GM18870 (cell line): Measurements from ENCODE around the gene NDST3.

ENCODE experiments used
- ATAC-seq: cut with Tn5 transposase; IDR thresholded peaks from one replicate; pipeline ENCODE4 v1.9.1; 2021; ENCODE audit warnings: moderate library complexity; ENCODE audit not compliant: unreplicated experiment

Gene NDST3

DNA sequence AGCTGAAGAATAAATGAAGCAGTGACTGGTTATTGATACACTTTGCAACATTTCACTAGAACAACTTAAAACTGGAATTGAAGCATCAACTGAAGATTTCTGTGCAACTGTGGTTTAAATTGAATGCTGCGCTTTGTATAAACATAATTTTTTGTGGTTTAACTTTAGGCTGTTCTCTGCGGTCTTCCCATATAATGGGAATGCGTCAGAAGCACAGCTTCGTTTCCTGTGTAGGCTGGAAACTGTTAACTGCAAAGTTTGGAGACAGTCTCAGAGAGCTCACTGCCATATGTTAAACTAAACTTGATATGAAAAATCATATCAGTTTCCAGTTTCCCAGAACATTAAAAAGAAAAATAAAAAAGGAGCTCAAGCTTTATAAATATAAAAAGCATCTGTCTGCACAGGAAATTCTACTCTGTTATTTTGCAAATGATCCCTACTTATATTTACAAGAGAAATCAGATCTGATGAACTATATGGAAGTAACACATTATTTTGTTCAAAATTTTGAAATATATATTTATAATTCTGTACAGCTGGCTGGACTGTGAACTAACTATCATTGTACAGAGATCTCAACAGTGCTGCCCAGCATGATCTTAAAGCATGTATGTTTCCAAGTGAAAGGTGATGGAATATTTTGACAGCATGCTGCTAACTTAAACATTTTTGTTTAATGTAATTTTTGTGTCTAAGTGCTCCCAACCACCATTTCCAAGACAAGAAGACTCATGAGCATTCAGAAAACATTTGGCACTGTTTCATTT, 139.9 kb downstream of the NDST3 start:
- no peak for ATAC-seq

DNA sequence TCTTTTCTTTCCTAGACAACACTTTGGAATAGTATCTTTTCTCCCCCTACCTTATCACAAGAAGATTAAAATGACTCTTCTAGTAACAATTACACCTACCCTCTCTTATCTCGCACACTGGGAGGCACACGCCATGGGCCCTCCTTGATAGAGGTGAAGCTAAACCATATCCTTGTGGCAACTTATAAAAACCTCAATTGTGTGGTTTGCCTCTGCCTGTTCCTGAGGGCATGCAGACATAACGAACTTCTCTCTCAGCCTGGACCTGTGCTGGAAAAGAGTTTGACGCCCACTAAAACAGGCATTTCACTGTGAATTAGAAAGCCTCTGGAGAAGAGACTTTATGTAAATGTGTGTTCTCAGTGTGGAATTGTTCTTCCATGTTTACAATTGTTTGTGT, 141.2 kb downstream of the NDST3 start:
- ATAC-seq = no peak

DNA sequence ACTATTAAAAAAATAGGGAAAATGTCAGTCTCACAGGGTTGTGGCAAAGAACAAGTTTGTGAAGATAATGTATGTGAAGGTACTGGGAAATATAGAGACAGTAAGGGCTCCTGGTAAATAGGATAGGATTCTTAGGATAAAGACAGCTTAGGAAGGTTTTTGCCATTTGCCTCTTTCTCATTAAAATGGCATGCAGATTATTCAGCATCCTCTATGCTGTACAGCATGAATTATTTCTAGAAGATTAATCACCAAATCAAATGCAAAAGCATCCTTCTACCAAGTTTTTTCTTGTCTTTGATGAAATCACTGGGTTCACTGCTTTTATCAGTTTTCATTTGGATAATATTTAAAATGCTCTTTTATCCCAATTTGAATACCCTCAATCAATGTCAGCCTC, 142.8 kb downstream of the NDST3 start:
- no peak for ATAC-seq

DNA sequence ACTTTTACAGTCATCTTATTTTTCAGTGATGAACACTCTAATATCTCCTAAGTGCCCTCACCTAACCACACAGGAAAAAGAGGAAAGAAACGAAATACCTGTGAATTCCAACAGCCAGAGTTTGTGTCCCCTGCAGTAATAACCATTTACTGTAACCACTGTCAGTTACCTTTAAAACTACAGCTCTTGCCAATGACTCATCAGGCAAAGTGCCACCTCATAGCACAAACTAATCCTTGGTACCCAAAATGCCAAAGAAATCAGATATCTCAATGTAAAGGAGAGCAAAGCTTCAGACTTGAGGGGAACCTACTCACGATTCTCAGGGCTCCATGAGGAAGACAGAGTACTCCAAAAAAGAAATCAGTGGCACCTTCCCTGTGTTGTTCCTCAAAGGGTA, 146.5 kb downstream of the NDST3 start:
- no peak for ATAC-seq

DNA sequence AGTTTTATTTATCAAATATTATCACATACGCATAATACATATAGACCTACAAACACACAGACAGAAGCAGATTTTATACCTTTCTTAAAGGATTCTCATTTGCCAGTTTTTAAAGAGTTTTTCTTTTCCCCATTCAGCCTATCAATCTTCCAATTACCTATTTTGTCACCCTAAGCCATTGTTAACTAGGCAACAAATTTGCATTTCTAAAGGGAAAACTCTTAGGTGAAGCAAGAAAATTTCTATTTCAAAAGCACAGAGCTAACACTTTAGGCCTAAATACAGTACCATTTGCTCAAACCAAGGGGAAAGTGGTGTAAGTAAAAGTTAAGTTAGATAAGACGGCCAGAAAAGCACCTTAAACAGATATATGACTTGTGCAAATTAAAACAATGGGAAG, 156.6 kb downstream of the NDST3 start:
- no peak for ATAC-seq

DNA sequence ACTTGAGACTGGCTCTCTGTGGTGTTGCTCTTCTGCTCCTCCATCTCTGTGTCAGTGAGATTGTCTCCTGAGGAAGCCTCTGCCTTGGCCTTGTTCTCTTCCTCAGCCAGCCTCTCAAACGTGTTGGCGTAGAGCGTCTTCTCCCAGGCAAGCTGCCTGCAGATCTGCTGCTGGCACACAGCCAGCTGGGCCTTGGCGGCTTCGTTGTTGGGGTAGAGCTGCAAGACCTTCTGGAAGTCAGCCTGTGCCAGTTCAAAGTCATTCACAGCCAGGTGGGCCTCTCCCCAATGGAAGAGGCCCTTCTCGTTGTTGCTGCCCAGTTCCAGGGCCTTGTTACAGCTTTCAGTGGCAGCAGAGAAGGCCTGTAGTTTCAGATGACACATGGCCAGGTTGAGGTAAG, 159.1 kb downstream of the NDST3 start:
- ATAC-seq = no peak

DNA sequence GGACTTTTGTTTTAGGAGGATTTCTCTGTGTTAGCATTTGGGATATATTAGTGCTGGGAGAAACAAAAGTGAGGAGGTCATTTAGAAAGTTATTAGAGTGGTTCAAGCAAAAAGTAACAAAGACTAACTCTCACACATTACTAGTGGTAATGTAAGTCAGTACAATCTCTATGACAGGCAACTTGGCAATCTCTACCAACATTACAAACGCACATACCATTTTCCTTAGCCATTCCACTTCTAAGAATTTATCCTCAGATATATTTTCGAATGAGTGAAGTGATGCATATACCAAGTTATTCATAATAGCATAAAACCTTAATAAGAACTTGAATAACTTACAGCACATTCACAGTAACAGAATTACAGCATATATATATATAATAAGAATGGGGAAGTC, 172.3 kb downstream of the NDST3 start:
- ATAC-seq = no peak

DNA sequence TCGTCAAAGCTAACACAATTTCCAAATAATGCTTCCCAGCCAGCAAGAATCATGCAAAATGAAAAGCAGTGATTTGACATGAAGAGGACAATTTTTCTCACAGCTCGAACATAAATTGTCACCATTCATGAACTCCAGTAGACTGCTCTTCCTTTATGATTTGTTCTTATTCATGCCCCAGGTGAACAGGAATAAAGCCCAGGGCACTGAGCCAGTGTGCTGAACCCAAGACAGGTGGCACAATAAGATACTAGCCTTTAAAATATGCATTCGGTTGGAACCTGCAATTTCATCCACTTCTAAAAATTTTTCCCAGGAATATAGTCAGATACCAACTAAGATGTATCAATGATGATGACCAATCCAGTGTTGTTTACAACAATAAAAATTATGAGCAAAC, 178.8 kb downstream of the NDST3 start:
- ATAC-seq = no peak

DNA sequence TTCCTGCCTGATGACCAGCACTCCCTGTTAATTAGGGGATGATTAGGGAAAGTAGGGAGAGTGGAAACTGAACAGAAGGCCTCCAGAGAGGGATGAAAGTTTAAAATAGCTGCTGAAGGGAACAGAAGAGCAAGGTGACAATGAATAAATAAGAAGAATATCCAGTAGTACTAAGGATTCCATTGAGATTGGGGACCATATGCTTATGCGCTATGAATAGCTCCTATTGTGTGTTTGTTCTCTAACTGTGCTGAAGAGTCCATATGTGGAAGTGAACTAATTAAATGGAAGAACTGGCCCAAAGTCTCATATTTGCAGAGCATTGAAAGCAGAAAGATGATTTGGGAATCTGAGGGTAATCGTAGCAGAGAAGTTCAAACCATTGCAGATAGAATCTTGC, 181.5 kb downstream of the NDST3 start:
- ATAC-seq = no peak

DNA sequence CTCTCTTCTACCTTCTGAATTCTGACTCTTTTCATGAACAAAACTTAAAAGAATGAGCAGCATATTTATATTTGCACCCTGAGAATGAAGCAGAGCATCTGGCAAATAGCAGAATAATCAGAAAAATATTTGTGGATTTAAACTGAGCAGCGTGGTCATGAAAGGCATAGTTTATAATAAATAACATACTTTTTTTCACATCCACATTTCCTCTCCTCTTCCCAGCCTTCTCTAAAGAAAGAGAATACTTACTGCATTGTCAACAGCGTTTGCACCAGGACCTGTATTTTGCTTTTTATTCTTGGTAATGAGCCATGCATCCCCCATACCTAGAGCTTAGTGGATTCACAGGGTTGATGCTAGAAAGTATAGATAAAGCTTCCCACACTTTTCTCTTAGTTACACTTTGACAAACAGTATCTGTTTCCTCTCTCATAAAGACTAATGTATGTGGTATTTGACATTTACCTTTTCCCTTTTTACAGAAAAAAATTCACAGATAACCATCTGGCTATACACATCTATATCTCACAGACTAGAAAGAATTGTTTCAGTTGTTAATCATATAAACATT, 187.0 kb downstream of the NDST3 start:
- no peak for ATAC-seq

DNA sequence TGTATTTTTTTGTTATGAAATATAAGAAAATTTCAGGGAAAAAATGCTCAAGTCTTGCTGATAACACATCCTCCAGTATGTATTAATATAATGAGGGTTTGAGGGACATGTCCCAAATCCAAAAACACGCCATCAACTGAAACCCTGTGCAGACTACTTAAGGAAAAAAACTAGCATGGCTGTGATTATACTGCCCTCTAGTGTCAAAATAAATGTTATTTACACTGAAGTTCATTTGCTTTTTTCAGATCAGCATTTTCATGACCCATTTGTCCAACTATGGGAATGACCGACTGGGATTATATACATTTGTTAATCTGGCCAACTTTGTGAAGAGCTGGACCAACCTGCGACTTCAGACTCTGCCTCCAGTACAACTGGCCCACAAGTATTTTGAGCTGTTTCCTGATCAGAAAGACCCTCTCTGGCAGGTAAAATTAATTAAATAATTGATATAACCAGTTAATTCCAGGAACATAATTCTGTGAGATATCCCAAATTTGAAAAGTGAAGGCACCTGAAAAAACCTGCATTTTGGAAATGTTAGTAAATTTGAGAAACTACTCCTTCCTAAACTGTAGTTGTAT, 190.1 kb downstream of the NDST3 start:
- ATAC-seq = no peak

DNA sequence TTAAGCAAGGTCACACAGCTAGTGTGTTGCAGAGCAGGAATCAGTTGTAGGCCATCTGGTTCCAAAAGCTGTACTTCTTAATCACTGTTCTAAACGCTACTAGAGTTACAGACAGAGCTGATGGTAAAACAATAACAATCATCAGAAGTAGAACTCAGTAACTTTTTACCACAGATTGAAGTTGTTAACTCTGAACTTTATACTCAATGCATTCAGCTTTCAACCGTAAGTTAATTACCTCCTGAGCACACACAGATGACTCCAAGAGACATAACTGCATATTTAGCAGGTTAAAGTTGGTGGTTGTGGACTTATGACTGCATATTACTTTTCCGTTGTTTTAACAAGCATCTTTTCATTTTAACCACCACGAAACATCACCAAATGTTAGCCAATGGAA, 191.2 kb downstream of the NDST3 start:
- no peak for ATAC-seq

DNA sequence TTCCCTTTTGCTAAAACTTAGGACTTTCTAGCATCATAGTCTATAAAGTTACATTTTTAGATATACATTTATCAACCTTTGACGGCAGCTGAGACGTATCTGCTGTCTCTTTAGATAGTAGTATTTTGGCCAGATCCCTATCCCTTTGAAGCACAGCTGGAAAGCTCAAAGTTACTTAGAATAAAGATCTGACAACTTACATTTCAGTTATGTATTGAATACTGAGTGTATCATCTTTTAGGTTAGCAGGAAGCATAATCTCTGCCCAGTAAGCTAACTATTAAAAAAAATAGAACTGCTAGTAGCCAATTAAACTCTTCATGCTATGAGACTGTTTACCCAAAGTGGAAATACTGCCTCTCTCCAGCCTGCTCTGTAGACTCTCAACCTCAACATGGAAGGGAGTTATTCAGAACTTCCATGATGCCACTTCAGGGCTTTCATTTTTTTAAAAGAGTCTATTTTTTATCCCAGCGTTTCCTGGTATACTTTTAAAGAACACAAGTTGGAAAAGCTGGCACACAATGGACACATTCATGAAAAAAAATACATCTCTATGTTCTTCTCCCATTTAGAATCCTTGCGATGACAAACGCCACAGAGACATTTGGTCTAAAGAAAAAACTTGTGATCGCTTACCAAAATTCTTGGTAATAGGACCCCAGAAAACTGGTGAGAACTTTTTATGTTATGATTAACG, 192.2 kb downstream of the NDST3 start:
- no peak for ATAC-seq

DNA sequence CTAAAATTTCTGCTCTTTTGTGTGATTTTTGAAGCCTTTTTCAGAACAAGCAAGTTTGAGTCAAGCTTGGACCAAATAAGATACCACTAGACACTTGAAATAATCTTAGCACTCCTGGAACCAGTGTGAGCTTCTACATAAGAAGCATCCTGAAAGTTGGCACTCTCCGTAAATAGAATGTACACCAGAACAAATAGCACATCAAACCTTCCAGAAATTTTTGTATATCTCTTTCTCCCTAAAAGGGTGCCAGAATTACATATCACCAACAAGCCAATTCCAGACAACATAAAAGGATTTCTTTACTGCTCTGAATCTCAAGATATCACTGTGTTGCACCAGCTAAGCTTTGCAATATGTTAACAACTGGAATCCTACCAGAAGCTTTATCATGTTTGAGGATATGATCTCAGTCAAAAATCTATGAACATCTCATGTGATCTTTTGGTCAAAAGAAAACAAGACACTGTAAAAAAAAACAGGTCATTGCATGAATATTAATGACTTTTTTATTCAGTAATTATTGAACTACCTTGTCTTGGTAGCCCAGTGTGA, 201.4 kb downstream of the NDST3 start:
- no peak for ATAC-seq

DNA sequence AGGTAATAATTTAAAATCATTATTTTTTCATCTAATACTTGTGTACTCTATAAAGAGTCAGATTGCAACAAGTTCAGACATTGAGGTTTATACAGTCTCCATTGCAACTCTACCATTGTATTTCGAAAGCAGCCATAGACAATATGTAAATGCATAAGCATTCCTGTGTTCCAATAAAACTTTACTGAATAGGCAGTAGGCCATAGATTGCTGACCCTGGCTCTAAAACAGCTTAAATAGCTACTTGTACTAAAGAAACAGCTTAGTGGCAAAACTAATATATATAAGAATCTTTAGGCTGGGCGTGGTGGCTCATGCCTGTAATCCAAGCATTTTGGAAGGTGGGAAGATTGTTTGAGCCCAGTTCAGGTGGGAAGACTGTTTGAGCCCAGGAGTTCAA, 203.2 kb downstream of the NDST3 start:
- no peak for ATAC-seq

DNA sequence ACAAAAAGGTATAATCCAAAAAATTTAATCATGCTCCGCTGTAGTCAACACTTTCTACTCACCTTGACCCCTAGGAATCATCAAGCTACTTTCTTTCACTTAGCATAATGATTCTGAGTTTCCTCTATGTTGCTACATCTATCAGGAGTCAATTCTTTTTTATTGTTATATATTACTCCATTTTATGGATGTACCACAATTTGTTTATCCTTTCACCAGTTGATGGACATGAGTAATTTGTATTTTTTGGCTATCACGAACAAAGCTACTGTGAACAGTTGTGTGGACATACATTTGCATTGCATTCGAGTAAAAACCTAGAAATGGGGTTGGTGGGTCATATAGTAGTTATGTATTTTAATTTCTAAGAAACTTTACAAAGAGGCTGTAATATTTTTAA, 215.6 kb downstream of the NDST3 start:
- no peak for ATAC-seq

DNA sequence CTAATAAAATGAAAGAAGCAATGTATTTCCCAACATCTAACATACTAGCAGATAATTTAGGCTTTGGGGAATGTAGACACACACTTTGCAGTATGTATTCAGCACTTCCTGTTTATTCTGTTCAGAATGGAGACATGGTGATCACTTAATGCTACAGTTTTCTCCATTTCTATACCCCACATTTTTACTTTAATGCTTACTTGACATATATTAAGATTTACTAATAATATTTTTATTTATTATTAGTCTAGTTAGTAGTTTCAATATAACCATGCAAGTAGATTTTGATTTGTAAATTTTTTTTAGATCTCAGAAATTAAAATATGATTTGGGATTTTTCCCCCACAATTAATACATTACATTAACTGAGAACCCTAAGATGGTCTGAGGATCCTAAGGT, 220.1 kb downstream of the NDST3 start:
- ATAC-seq = no peak

DNA sequence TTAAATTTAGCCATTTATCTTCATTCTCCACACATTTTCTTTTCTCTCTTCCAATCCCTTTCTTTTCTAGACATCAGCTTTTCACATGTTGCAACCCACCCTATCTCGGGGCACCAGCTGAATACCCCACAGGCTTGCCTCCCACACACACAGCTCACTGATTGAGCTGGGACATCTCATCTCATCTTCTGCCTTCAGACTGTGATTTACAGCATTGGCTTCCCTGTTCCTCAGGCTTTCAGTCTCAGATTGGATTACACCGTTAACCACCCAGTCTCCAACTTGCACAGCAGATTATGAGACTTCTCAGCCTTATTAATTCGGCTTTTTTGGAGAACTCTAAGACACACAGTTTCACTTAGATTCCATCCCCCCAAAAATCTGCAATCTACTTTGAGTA, 224.8 kb downstream of the NDST3 start:
- ATAC-seq = no peak

DNA sequence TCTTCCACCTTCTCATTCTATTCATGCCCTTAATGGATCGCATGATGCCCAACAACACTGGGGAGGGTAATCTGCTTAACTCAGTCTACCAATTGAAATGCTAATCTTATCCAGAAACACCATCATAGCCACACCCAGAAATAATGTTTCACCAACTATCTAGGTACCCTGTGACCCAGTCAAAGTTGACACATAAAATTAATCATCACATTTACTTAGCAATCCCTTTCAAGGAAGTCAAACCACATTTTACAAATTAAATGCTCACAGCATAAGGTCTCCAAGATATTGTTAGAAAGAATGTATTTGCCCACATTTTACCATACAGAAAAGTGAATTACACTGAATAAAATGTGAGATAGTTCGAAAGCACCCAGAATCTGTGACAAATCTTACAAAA, 226.0 kb downstream of the NDST3 start:
- no peak for ATAC-seq

DNA sequence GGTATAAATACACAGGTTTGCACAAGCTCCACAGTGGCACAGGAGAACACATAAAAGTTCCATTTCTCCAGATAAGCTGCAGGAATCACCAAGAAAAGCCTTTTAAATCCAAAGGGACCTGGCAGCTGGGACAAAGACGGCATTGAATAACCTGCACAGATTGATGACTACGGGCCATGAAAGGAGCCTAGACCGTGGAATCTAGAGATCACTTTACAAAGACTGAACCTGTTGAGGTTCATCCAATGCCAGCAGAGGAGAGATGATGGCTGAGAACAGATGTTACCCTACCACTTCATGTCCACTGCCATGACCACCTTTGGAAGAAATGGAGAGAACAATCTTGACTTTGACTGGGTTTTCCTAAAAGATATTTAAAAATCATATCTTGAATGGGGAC, 229.8 kb downstream of the NDST3 start:
- ATAC-seq = no peak

DNA sequence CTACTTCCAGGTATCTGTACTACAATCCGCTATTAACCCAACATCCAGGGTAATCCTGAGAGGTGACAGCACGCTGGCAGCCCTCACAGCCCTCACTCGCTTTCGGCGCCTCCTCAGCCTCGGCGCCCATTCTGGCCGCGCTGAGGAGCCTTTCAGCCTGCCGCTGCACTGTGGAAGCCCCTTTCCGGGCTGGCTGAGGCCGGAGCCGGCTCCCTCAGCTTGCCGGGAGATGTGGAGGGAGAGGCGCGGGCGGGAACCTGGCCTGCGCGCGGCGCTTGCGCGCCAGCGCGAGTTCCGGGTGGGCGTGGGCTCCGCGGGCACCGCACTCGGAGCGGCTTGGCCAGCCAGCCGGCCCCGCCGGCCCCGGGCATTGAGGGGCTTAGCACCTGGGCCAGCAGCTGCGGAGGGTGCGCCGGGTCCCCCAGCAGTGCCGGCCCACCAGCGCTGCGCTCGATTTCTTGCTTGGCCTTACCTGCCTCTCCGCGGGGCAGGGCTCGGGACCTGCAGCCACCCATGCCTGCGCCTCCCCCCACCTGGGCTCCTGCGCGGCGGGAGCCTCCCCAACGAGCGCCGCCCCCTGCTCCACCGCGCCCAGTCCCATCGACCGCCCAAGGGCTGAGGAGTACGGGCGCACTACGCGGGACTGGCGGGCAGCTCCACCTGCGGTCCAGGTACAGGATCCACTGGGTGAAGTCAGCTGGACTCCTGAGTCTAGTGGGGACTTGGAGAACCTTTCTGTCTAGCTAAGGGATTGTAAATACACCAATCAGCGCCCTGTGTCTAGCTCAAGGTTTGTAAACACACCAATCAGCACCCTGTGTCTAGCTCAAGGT, 231.2 kb downstream of the NDST3 start:
- ATAC-seq = no peak
